ENCODE measurements around the gene TAB2.

GRCh38 chr6:149431905-149432775 lies 114.6 kb downstream of the TAB2 start:
- TF ChIP-seq USF2 (IDR thresholded peaks at IDR 0.05) (no peak), EP300 (IDR thresholded peaks at IDR 0.05) (no peak), CTCF (IDR thresholded peaks at IDR 0.05) (peak; percentile 84), POLR2A (IDR thresholded peaks at IDR 0.05; ENCODE audit: low read length) (no peak), POLR2AphosphoS2 (conservative IDR thresholded peaks at IDR 0.05; ENCODE audit: low read length) (no peak), SMC3 (IDR thresholded peaks at IDR 0.05) (peak; percentile 93), MYC (IDR thresholded peaks at IDR 0.05; ENCODE audit: borderline replicate concordance, low read length) (no peak), ESRRA (IDR thresholded peaks at IDR 0.05; ENCODE audit: borderline replicate concordance, low read length) (no peak), JUN (IDR thresholded peaks at IDR 0.05) (no peak), ZC3H11A (IDR thresholded peaks at IDR 0.05) (no peak), MAZ (IDR thresholded peaks at IDR 0.05; ENCODE audit: borderline replicate concordance, low read depth, low read length) (no peak), RFX5 (IDR thresholded peaks at IDR 0.05) (no peak)
